Brain pericyte (primary cell): ENCODE results near the gene CUTA.

Experiments
- DNase-seq: peaks from one replicate; pipeline ENCODE4 v3.0.0-alpha.2; 2012; ENCODE audit warnings: low read depth, low spot score

Gene CUTA

DNA sequence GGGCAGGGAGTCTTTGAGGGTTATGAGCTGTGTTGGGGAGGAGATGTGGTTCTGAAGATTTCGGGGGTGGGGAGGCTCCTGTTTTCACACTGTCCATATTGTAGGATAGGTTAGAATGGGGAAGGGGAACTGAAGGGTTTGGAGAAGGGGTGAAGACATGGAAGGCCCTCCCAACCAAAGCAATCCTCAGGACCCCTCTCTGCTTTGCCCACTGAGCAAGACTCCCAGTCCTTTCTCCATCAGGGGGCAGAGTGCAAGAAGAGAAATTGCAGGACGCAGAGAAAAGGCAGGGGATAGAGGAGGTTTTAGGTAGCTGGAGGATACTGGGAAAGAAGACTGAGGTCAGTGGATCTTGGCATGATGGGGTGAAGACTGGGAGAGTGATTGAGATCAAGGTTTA is 5.9 kb upstream of the CUTA start:
- DNase-seq: no peak

- no peak for DNase-seq
Measured at GRCh38 chr6:33421344-33421643, 3.4 kb upstream of the CUTA start.

DNA sequence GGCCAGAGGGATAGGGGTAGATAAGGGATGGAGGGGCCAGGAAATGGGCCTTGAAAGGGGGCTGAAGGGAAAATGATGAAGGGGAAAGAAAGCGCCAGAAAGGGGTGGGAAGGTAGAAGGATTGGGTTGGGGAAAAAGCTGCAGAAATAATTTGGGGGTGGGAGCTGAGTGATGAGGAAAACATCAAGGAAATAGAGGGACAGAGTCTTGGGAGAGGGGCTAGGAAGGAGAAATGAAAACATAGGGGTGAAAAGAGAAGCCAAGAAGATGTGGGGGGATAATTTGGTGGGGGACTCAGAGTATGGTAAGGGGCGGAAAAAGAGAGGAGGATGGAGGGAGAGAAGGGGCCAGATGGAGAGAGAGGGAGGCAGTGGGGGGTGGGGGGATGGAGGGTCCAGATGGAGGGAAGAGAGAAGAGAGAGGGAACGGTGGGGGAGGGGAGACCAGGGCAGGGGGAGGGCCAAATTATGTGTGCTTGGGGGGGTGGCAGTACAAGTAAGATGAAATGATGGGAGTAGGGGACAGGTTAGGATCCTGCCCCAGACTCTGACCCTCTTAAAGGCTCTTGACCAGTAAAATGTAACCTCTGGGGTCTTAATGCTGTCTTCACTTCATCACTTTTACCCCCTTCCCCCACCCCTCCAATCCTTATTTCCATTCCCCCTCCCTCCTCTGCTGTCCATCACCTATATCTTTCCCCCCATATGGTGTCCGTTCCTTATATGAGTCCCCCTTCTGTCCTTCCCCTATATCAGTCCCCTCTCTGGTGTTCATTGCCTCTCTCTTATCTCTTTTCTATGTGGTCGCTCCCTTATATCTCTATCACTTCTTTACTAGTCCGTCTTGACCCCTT is 2.8 kb upstream of the CUTA start:
- no peak for DNase-seq

DNA sequence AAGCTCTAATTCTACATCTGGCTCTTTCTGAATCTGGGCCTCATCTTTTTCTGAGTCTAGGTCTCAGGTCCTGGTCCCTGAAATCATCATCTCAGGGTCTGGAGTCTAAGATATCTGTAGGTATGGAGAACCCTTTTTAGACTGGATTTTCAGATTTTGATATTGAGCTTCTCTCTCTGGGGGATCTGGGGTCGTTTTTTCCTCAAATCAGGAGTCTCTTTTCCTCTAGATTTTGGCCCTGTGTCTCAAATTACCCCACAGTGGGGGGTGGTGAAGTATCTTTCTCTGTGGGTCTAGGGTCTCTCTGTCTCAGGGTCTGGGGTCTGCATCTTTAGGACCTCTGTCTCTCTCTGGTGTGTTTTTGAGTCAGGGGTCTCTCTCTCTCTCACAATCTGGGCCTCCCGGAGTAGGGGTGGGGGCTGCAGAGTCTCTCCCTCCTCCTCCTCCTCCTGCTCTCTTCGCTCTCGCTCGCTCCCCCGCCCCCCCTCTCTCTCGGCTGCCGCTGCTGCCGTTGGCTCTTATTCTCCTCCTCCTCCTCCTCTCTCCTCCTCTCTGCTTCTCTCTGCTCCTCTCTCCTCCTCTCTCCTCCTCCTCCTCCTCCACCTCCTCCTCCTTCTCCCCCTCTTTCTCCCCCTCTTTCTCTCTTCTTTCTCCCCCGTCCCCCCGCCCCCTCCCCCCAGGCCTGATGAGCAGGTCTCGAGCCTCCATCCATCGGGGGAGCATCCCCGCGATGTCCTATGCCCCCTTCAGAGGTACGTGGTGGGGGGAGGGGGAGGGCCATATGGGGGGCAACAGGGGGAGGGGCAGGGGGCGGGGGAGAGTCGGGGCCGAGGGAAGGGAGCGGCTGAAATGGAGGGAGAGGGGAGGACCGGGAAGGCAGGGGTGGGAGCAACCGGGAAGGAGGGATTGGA is 1.9 kb upstream of the CUTA start, which contains the start of gene SYNGAP1:
Gene SYNGAP1, plus strand, starts transcription at position 486 of the 911 bp plus-strand sequence. Its CDS starts 200 bp downstream, at position 686.
- no peak for DNase-seq

GRCh38 chr6:33418690-33419291 is 884 bp upstream of the CUTA start:
- DNase-seq: no peak

DNA sequence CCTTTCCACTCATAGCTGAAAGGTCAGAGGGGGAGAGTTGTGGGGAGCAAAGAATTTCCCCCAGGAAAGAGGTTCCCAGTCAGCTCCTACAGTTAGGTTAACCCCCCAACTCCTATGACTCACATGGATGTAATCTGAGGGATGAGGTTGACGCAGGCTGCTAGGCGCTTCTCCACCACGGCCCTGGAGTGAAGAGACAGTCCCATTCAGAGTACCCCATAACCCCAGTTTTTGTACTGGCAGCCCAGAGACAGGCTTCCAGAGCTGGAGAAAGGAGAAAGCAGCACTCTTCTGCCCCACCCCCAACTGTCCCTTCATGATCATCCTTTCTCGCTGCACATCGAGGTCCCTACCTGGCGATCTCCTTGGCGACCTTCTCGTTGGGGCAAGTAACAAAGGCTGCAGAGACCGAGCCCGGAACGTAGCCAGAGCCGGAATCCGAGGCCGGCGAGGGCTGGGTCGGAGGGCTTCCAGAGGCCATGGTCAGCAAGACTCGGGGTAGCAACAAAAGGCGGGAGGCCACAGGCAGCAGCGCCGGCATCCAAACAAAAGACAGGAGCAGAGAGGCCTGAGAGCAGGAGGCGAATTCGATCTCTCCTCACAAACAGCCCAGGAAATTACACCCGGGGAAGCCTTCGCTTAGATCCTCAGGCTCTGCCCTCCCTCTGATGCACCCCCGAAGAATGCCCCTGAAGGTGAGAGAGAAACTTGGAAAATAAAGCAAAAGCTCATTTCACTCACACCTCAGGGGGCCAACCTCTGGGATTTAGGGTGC is 592 bp downstream of the CUTA start:
- DNase-seq: no peak

- DNase-seq: no peak
Measured at GRCh38 chr6:33416386-33417127, 1.4 kb downstream of the CUTA start.

DNA sequence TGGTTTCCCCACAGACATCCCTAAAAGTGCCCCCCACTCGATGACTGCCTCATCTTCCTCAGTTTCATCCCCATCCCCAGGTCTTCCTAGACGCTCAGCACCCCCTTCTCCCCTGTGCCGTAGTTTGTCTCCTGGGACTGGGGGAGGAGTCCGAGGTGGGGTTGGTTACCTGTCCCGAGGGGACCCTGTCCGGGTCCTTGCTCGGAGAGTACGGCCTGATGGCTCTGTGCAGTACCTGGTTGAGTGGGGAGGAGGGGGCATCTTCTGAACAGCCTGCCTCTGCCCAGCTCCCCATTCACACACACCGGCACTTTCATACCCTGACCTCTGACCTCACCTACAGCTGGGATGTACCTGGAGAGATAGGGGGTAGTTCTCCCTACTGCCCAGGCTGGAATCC is 2.1 kb downstream of the CUTA start:
- DNase-seq: no peak

- DNase-seq: no peak
Measured at GRCh38 chr6:33414592-33415271, 3.2 kb downstream of the CUTA start.

GRCh38 chr6:33413241-33414120 is 4.4 kb downstream of the CUTA start:
- no peak for DNase-seq

DNA sequence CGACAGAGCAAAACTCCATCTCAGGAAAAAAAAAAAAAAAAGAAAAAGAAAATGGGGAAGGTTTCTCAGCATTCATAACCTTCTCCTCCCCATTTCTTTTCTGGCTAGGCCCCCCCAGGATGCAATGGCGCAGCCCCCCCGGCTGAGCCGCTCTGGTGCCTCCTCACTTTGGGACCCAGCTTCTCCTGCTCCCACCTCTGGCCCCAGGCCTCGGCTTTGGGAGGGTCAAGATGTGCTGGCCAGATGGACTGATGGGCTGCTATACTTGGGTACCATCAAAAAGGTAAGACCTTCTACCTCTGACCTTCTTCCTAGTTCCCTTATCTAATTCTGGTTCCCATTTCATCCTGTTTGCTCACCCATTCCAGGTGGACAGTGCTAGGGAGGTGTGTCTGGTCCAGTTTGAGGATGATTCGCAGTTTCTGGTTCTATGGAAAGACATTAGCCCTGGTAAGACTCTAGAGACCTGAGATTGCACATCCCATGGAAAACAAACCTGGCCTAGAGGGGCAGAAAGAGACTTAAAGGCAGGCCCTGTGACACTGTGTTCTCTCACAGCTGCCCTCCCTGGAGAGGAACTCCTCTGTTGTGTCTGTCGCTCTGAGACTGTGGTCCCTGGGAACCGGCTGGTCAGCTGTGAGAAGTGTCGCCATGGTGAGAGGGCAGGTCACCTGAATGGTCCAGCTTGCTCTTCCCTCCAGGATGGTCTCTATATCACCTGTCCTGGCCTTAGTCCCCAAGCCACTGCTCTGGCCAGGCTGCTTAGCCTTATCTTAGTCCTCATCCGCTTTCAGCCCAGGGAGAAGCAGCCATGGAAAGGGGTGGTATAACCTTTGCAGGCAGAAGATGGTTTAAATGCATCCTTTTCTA is 5.5 kb downstream of the CUTA start:
- DNase-seq: no peak

DNA sequence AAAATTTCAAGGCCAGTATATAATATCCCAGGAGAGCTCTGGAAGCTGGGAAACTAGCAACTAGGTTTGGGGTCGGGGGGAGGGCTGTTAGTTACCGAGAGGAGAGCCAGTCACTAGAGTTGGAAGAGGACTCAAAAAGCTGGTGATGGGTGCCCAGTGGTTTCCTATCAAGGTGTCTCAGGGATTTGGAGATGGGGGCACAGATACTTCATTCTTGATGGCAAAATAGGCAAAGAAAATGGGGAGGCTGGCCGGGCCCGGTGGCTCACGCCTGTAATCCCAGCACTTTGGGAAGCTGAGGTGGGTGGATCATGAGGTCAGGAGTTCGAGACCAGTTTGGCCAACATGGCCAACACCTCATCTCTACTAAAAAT is 6.3 kb downstream of the CUTA start:
- DNase-seq: no peak

DNA sequence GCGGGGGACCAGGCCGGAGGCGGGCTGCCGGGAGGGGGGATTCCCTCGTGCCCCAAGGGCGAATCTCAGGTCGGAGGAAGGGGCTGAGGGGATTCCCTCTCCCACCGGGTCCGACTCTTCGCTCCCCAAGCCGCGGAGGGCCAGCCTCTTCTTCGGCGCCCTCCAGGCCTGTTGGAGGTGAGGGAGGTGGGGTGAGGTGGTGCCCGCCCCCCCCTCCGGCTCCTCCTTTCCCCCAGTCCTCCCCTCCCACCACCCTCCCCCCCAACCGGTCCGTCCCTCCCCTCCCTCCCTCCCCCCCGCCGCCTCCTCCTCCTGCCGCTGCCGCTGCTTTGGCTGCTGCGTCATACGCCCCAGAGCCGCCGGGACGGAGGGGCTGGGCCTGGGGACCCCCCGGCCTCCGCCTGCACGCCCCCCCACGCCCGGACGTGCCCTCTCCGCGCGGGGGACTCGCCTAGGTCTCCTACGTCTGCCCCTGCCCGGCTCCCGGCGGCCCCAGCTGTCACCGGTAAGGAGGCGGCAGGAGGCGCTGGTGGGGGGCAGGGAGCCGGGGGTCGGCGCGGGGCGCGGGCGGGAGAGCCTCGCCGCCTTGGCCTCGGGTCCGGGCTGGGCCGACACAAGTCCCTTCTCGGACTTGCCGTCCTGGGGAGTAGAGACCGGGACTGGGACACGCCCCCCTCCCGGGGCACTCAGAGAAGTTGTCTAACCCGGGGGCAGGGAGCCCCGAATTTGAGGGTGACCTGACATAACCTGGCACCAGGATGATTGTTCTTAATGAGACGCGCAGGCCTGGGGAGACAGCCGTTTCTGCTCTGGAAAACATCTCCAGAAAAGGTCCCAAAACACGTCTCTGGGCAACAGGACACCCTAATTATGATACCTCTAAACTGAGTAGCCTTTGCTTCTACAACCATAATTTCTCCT is 6.9 kb downstream of the CUTA start, which contains the start of gene PHF1:
Gene PHF1, plus strand, starts transcription at position 304 of the 921 bp plus-strand sequence. CDS start 1,250 bp downstream, outside the sequence.
- no peak for DNase-seq

GRCh38 chr6:33410050-33410710 is 7.7 kb downstream of the CUTA start:
- peak; percentile 95 for DNase-seq

- DNase-seq: no peak
Measured at GRCh38 chr6:33407132-33407718, 10.7 kb downstream of the CUTA start.

- no peak for DNase-seq
Measured at GRCh38 chr6:33406126-33406525, 11.8 kb downstream of the CUTA start.
